TTC549 (cell line): Measurements from ENCODE around the gene PMAIP1.

Source experiments
- FAIRE-seq: peaks from 2 replicates; lab custom pipeline; 2012; peaks lifted over from hg19 to GRCh38; lab: Jason Lieb, UNC

Gene PMAIP1

DNA sequence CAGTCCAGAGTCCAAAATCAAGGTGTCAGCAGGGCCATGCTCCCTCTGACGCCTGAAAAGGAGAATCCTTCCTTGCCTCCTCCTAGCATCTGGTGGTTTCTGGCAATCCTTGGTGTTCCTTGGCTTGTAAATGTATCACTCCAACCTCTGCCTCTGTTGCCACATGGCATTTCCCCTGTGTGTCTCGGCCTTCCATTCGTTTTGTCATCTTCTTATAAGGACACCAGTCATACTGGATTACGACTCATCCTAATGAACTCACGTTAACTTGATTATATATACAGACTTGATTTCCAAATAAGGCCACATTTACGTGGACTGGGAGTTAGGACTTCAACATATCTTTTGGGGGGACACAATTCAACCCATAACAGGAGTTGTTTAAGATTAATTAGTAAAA is 15.8 kb downstream of the PMAIP1 start:
- FAIRE-seq, result no peak

DNA sequence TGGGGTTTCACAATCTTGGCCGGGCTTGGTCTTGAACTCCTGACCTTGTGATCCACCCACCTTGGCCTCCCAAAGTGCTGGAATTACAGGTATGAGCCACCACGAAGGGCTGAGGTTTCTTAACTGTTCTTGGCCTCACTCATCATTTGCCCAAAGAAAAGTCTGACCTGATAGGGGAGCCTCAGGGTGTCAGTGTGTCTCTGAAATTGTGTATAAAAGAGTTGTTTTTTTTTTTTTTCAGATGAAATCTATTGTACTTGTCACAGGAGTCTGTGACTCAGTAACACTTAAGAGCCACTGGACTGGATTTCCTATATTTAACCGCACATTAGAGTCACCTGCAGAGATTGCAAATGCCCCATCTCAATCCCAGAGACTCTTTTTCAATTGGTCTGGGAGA is 16.9 kb downstream of the PMAIP1 start:
- FAIRE-seq, result no peak

DNA sequence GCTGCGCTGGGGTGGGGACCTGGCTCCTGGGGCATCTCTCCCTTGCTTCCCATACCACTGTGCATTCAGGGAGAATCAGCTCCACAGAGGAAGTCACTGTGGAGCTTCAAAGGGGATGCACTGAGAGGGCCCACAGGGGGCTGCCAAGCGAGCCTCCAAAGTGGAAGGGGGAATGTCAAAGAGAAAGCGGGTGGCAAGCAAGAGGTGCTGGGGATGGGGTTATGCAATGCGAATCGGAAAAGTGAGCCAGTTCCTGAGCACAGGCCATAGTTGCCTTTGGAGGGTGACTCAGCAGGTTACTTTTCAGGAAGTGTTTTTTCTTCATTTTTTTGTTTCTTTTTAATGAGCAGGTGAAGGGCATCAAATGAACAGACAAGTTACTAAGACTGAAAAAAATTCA is 17.6 kb downstream of the PMAIP1 start:
- FAIRE-seq, result no peak

DNA sequence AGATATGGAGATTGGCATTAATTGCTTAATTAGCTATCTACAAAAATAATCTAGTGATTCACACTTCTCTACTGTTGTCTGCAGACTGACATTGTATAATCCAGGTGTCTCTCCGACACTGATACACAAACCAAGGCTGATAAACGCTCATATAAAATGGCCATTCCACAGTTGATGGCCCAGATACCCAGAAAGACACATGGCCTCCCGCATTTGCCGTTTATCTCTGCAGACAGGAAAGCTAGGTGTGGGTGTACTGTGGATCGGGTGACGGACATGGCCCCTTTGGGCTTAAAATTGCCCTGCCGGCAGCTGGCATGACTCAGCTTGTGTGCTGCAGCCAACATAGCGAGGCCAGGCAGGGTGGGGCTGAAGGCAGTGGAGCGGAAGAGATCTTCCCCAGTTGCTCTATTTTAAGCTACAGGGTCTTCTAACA is 18.5 kb downstream of the PMAIP1 start:
- no peak for FAIRE-seq

DNA sequence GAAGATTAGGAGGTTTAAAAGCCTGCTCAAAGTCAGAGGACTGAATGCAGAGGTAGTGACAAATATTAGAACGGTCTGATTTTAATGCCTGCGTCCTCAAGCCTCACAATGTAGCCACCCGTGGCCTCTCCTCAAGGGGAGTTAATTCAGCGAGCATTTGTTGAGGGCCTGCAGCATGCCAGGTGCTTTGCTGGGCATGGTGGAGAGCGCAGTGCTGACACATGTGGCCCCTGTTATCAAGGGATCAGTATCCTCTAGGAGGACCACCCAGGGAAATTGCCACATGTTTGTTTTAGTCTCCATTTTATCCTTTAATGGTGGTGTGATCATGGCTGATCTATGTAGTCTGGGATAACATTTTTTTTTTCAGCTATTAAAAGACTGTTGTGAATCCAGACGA is 19.2 kb downstream of the PMAIP1 start:
- FAIRE-seq, result no peak

DNA sequence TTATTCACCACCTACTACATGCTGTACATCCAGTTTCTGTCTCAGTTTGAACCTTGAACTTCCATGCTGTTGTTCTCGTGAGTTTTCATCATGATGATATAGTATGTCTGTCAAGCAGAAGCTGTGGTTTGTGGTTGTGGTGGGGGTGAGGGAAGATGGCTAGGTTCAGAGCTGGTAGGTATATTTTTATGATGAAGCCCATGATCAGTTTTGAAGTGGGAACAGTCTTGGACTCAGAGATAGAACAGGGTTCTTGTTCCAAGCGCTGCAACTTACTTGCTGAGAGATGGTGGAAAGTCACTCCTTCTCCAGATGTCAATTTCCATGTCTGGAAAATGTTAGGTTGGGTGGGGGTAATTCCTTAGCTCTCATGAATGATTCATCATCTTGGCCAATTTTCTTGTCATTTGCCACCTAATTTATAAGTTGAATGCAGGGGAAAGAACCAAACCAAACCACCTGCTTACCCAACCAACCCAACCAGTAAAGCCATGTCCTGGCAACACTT is 21.6 kb downstream of the PMAIP1 start:
- FAIRE-seq, result no peak

DNA sequence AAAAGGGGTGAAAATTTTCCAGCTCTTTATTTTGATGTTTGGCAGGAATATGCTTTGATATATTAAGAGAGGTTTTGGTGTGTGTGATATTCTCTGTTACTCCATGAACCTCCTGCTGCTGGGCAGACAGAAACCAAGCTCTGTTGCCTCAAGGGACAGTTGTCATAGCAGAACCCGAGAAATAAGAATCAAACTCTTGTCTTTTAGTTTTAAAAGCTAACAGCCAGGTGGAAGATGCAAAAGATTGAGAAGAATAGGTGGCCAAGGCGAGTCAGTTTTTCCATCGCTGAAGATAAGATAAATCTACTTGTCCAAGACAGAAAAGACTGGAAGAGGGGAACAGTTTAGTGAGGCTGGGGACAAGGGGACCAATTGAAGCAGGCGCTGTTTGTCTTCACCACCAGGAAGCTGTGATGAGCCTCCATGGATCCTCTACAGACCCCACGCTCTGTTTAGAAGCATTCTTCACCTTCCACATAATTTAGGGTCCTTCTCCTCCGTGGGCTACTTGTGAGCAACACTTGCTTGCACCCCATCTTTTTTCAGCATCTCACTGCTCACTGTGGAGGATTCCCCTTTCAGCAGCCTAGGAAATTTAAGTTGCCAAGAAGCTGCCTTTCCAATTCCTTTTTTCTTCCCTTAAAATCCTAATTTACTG is 23.9 kb downstream of the PMAIP1 start:
- no peak for FAIRE-seq

DNA sequence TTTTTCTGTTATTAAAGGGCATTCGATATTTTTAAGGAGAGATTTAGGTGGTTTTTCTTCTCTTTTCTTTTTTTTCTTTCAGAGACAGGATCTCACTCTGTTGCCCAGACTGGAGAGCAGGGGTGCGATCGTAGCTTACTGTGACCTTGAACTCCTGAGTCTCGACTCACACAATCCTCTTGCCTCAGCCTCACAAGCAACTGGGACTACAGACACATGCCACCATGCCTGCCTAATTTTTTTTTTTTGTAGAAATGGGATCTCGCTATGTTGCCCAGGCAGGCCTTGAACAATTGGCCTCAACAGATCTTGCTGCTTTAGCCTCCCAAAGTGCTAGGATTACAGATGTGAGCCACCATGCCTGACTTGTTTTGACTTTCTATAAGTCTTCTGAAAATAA is 26.3 kb downstream of the PMAIP1 start:
- no peak for FAIRE-seq

DNA sequence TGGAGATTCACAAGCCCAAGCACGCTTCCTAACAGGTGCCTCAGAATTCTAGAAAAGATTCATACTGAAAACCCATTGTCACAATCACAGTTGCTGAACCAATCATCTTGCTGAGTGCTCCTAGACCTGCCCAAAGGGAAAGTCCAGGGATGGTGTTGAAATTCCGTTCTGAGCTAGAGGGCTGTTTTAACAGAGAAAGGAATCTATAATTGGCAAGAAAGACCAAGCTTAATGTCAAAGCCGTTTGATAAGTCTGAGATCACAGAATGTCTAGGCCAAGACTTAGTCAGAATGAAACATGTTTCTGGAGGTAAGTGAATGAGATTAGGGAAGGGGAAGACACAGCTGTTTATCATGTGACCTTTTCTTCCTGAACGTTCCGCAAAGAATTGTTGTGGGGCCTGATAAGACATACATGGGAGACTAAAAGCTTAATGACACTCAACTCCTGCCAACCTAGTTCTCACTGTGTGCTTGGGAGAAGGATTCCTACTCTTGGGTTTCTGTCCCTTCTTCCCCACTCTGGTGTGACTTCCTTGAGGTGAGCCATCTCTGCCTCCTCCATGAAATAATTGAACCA is 27.5 kb downstream of the PMAIP1 start:
- FAIRE-seq, result no peak

DNA sequence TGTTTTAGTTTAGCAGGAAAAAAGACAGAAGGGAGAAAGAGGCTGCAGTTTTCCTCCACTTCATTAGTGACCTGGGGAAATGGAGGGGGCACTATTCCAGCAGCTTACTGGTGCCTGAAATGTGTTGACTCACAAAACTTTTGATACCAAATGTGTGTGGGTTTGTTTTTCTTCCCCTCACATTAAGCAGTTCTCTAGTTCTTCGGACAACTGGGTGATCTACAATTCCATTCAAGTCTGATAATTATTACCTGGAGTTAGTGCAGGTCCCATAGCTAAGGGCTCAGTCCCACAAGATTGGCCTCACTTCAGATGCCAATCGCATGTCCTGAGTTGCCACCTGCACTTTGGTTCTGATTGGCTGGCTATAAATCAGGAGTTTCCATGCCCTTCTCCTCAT is 28.4 kb downstream of the PMAIP1 start:
- FAIRE-seq, result no peak

DNA sequence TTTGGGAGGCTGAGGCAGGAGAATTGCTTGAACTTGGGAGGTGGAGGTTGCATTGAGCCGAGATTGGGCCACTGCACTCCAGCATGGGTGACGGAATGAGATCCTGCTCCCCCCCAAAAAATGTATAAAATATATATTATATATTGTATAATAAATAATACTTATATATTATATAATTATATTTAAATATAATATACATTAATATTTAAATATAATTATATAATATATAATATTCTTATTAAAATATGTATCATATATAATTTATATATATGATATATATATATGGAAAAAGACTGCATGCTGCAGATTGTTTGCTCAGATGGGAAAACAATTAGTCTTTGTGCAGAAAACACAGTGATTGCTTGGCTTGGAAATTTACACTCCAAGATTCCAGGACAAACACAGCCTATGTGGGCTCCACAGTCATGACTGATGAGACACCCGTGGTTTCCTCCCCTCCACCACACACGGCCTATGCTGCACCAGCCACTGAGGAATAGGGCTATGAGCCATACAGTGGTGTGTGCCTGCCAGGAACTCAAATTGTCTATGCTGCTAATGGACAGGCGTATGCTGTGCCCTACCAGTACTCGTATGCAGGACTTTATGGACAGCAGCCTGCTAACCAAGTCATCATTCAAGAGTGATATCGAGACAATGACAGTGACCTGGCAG is 30.0 kb downstream of the PMAIP1 start:
- no peak for FAIRE-seq

DNA sequence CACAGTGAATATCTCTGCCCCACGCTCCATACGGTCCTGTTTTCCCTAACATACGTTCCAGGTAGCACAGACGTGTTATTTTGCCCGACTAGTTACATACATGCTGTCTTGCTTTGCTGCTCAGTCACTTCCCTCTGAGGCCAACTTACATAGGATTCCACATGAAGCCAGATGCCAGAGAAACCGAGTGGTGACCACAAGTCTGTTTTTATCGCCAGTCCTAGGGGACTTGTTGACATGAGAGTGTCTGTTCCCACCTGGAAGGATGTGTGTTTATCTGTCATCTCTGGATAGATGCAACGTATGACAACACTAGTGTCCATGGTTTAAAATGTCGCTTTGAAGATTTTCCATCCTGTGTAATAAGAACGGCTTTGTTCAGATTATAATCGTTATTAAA is 32.6 kb downstream of the PMAIP1 start:
- FAIRE-seq, result no peak

DNA sequence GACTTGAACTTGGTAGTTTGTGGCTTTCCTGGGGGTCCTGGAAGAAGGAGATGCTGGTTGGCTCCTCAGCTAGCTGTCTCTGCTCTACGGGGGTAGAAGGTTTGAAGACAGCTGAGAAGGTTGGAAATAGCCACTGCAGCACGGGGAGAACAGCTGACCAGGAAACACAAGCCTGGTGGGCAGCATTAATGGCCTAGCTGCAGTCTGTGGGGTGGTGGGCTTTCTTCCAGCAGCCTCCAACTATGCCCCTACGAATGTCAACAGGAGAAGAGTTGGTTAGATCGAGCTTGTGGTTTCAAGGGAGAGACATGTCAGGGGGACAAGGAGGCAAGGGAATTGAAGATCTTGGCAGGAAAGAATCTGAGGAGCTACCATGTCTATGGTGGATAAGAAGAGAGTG is 38.9 kb downstream of the PMAIP1 start:
- FAIRE-seq, result no peak

DNA sequence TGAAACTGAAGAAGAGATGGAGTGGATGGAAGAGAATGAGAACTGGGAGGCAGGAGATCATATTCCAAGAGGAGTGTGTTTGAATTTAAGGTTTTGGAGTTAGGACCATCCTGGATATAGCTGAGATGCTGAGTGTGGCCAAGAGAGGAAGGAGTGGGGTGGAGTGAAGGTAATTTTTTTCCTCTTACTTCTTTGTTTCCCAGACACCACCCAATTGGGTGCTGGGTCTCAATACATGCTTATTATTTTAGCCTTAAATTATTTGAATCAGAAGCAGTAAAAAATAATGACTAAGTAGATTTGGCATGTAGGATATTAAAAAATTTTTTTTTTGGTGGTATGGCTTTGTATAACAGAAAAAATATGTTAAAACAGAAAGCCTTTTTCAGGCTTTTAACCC is 39.3 kb downstream of the PMAIP1 start:
- no peak for FAIRE-seq

DNA sequence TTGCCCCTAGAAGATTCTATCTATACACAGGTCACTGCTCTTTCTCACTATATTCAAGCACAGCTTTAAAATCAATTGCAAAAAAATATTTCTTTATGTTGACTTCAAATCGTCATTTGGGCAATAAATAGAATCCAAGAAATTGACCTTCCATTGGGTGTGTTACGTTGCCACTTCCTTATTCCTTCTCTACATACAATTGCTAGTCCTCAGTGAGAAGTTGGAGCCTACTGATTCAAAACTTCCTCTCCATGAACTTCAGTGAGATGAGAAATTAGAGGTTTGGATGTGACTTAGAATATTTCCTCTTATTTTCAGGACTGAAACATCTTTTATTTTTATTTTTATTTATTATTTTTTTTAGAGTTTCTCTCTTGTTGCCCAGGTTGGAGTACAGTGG is 40.3 kb downstream of the PMAIP1 start:
- FAIRE-seq, result no peak

DNA sequence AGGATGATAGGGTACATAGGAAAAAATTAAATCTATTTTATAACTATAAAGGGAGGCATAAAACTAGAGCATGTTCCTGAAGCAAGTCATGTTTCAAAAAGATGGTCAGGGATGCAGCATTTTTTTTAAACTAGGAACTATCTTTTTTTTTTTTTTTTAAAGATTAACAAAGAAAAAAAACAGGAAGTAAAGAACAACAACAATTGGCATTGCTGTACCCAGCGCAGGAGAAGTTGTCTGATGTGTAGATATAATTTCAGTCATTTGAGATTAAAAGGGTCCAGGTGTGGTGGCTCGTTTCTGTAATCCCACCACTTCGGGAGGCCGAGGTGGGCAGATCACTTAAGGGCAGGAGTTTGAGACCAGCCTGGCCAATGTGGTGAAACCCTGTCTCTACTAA is 41.5 kb downstream of the PMAIP1 start:
- no peak for FAIRE-seq

DNA sequence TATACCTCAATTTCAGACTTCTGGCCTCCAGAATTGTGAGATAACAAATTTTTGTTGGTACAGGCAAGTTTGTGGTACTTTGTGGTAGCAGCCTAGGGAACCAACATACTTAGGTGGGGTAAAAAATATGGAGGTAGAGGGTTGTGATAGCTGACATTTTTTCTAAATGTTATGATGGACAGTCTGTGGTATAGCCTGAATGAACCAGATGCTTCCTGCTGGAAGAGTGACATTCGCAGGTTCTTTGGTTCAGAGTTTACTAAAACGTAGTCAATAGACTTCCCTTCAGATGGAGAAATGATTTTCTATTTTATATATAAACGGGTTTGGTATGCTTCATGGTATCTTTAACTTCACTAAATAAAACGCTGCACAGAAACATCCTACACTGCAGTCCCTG is 42.8 kb downstream of the PMAIP1 start:
- FAIRE-seq, result no peak

DNA sequence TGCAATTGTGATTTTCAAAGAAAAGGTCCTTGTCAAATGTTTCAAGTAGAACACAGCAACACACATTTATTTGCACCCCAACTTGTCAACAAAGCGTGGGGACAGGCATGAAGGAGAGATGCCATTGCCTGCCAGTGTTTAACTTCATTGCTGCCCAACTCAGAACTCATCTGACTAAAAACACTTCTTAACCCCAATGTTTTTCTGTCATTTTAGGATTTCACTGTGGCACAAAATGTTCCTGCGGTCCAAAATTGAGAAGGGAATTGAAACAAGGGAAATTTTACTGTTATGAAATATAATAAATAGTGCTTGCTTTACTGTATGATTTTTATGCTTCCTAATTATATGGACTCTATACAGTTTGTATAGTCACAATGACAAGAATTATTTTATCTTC is 45.7 kb downstream of the PMAIP1 start:
- no peak for FAIRE-seq

DNA sequence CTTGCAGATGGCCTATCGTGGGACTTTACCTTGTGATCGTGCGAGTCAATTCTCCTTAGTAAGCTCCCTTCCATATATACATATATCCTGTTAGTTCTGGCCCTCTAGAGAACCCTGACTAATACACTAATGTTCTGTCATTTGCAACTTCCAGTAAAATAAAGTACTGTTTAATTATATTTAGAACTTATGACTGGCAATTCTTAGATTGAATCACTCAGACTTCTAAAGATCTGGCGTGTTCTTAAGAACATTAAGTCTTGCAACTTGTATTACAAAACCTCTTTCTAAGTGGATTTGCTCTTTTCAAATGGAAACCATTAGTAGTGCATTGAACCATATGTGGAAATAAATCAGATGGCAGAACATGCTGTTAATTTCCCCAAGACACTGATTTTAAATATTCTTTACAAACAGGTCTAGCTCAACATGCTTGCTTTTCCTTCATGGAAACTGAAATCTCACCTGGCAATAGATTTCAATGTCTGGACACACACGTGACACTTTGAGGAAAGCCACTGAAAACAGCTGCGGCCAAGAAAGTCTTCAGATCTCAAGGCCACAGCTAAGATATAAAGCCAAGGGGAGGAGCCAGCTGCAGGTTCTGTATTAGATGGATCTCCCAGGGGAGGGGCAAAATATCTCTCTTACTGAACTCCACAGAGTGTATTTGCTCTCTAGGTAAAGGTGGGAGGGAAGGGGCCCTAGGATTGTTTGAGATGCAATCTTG is 50.6 kb downstream of the PMAIP1 start:
- FAIRE-seq, result no peak

DNA sequence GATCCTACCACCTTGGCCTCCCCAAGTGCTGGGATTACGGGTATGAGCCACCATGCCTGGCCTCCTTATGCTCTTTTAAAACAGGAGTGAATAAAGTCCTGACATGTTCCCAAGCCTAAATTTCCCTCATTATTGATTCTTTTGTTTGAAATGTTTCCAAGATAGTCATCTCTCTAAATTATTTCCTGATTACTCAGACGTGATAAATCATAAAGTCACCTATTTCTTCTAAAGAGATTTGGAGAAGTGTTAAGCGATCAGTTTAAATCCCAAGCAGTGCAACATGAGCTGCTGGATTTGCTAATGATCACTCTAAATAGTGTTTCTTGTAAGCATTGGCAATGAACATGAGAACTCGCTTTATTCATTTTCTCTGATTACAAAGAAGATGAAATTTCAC is 51.8 kb downstream of the PMAIP1 start:
- FAIRE-seq, result no peak

DNA sequence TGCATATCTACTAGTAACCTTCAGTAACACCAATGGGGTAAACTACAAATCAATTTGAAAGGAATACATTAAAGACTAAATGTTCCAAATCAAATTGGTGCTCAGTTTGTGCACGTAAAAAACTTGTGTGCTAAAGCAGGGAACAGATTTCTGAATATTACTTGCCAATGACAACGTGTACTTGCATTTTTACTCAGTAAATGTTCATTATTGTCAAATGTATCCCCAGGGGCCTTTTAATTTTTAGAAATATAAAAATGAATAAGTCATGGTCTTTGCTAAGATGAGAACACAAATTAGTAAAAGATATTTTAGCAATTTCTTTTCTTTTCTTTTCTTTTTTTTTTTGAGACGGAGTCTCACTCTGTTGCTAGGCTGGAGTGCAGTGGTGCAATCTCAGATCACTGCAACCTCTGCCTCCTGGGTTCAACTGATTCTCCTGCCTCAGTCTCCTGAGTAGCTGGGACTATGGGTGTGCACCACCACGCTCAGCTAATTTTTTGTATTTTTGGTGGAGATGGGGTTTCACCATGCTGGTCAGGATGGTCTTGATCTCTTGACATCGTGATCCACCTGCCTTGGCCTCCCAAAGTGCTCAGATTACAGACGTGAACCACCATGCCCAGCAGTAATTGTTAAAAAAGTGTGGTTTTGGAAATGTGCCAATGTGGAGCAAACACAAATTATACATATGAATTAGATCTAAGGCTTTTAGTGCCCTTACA is 52.6 kb downstream of the PMAIP1 start:
- FAIRE-seq, result no peak
